ENCODE data around the gene IGLL1.

GRCh38 chr22:23531283-23531956 lies 48.7 kb downstream of the IGLL1 start:
- no peak for TF ChIP-seq CTCF (IDR thresholded peaks at IDR 0.05; ENCODE audit: insufficient read depth, low read depth, low read length)
- TF ChIP-seq EZH2 (IDR thresholded peaks at IDR 0.05; ENCODE audit: insufficient read depth, low read length): no peak
